Measurements from ENCODE around the gene RNASEH2C. TPM values are rescaled to one million over a fixed set of nuclear protein-coding genes. Genes with fewer than 3 reads are reported as not detected.
"Not testable (repeated sequence)": the region's sequence is repeated elsewhere in the genome, so short reads cannot be mapped to it uniquely, and the experiment has no call there.

The RNASEH2C gene
- 10 to 100 TPM; 27.2 to 98.2 (median 35.4) TPM for total RNA-seq

- peak within 1 kb of the TSS; percentile 66 to 97 (median 88) for H3K27ac ChIP-seq
- H3K27me3 ChIP-seq: no peaks in the 10 kb centered on the region
- peak; percentile 83 to 92 (median 88) for DNase-seq
- H3K4me3 ChIP-seq: peak within 1 kb of the TSS; percentile 49 to 84 (median 72)
- peaks cover 3 to 21% (median 10%) of the 10 kb centered on the region in 4 donors for H3K4me1 ChIP-seq
- H3K9me3 ChIP-seq: no peaks in the 10 kb centered on the region
- TF ChIP-seq CTCF (IDR thresholded peaks at IDR 0.05) (peak in 2 of 6 experiments; percentile 26 to 39), POLR2A (IDR thresholded peaks at IDR 0.05) (peak; percentile 60 to 87)
- H3K36me3 ChIP-seq: peaks cover 0 to 39% (median 0%) of the 10 kb centered on the region in 3 donors
These were observed at the start of gene RNASEH2C for GRCh38 chr11:65720211-65720934. TSS of gene RNASEH2C (minus strand) at chr11:65720798. CDS start at chr11:65720758, 40 bp downstream.

GRCh38 chr11:65767806-65768205, 47.2 kb upstream of the RNASEH2C start:
- not testable (repeated sequence) for H3K4me1 ChIP-seq, H3K27me3 ChIP-seq, H3K36me3 ChIP-seq, DNase-seq, H3K4me3 ChIP-seq, H3K9me3 ChIP-seq, H3K27ac ChIP-seq

- Histone ChIP-seq H3K27ac (no peak overlapping the region), H3K4me1 (no peaks in the 10 kb centered on the region), H3K36me3 (no peaks in the 10 kb centered on the region), H3K27me3 (no peaks in the 10 kb centered on the region), H3K4me3 (no peak overlapping the region), H3K9me3 (no peaks in the 10 kb centered on the region)
- TF ChIP-seq POLR2A (IDR thresholded peaks at IDR 0.05) (no peak), CTCF (IDR thresholded peaks at IDR 0.05) (no peak)
- DNase-seq: no peak
These were observed 46.8 kb upstream of the RNASEH2C start for GRCh38 chr11:65767406-65767805.

- no peak overlapping the region for H3K4me3 ChIP-seq
- no peak overlapping the region for H3K27ac ChIP-seq
- no peak for DNase-seq
- no peaks in the 10 kb centered on the region for H3K36me3 ChIP-seq
- H3K9me3 ChIP-seq: no peaks in the 10 kb centered on the region
- no peaks in the 10 kb centered on the region for H3K27me3 ChIP-seq
- TF ChIP-seq CTCF (IDR thresholded peaks at IDR 0.05) (no peak), POLR2A (IDR thresholded peaks at IDR 0.05) (no peak)
- H3K4me1 ChIP-seq: no peaks in the 10 kb centered on the region
These were observed 45.9 kb upstream of the RNASEH2C start for GRCh38 chr11:65766535-65766934.

GRCh38 chr11:65764434-65764833, 43.8 kb upstream of the RNASEH2C start:
- Histone ChIP-seq H3K4me3 (no peak overlapping the region), H3K36me3 (no peaks in the 10 kb centered on the region), H3K9me3 (no peaks in the 10 kb centered on the region), H3K4me1 (no peaks in the 10 kb centered on the region), H3K27ac (no peak overlapping the region), H3K27me3 (no peaks in the 10 kb centered on the region)
- DNase-seq: no peak
- TF ChIP-seq CTCF (IDR thresholded peaks at IDR 0.05) (no peak), POLR2A (IDR thresholded peaks at IDR 0.05) (no peak)

- H3K27me3 ChIP-seq, H3K4me3 ChIP-seq, H3K36me3 ChIP-seq, H3K4me1 ChIP-seq, DNase-seq, H3K27ac ChIP-seq, H3K9me3 ChIP-seq: not testable (repeated sequence)
These were observed 42.2 kb upstream of the RNASEH2C start for GRCh38 chr11:65762816-65763215.

GRCh38 chr11:65762169-65762568, 41.6 kb upstream of the RNASEH2C start:
- DNase-seq, H3K9me3 ChIP-seq, H3K4me3 ChIP-seq: not testable (repeated sequence)

More at GRCh38 chr11:65762169-65762568, 41.6 kb upstream of the RNASEH2C start:
- H3K27ac ChIP-seq, H3K27me3 ChIP-seq, H3K4me1 ChIP-seq, H3K36me3 ChIP-seq: not testable (repeated sequence)
